A375 (cell line): Measurements from ENCODE around the gene VEGFB. TPM values are rescaled to one million over a fixed set of nuclear protein-coding genes. Genes with fewer than 3 reads are reported as not detected.

Experiments used
- total RNA-seq: library from RNA; depleted of rRNA; stranded (reverse); fragments of >200 nt; shearing (Covaris generic); gene quantifications from 2 replicates; pipeline ENCODE4 v1.2.3, GENCODE V29; 2014; rRNA removed

VEGFB gene
- total RNA-seq, 1 experiment from 2014 or later, result 30.6 TPM

Other genes with a start within 250 kb of the VEGFB start
- 89.1 and 101 TPM in 2 replicates for gene OTUB1, start 248.1 kb upstream of the VEGFB start, total RNA-seq
- 1.2 and 1.4 TPM in 2 replicates for gene FLRT1, start 198.7 kb upstream of the VEGFB start, total RNA-seq
- gene MACROD1, start 68.5 kb upstream of the VEGFB start, total RNA-seq, result 97.2 and 109 TPM in 2 replicates
- gene STIP1, start 48.4 kb upstream of the VEGFB start, total RNA-seq, result 311 and 341 TPM in 2 replicates
- gene FERMT3, start 27.9 kb upstream of the VEGFB start, total RNA-seq, result 1.3 and 1.9 TPM in 2 replicates
- gene TRPT1, start 8.4 kb upstream of the VEGFB start, total RNA-seq, result 56.2 and 74.4 TPM in 2 replicates
- 69.5 and 70.7 TPM in 2 replicates for gene NUDT22, start 8.3 kb upstream of the VEGFB start, total RNA-seq
- gene DNAJC4, start 4.0 kb upstream of the VEGFB start, total RNA-seq, result 16.8 and 23.4 TPM in 2 replicates
- gene FKBP2, start 6.5 kb downstream of the VEGFB start, total RNA-seq, result 144 and 182 TPM in 2 replicates
- gene PPP1R14B, start 12.4 kb downstream of the VEGFB start, total RNA-seq, result 650 and 685 TPM in 2 replicates
- gene PLCB3, start 16.9 kb downstream of the VEGFB start, total RNA-seq, result 39.2 and 44.9 TPM in 2 replicates
- 99.6 and 101 TPM in 2 replicates for gene BAD, start 50.1 kb downstream of the VEGFB start, total RNA-seq
- gene GPR137, start 51.3 kb downstream of the VEGFB start, total RNA-seq, result 27.5 and 30.3 TPM in 2 replicates
- gene KCNK4, start 56.7 kb downstream of the VEGFB start, total RNA-seq, result 0.61 and 0.68 TPM in 2 replicates
- 1.9 and 3.7 TPM in 2 replicates for gene CATSPERZ, start 65.8 kb downstream of the VEGFB start, total RNA-seq
- gene ESRRA, start 70.9 kb downstream of the VEGFB start, total RNA-seq, result 60.7 and 66.5 TPM in 2 replicates
- gene TRMT112, start 83.0 kb downstream of the VEGFB start, total RNA-seq, result 811 and 881 TPM in 2 replicates
- gene PRDX5, start 83.5 kb downstream of the VEGFB start, total RNA-seq, result 418 and 488 TPM in 2 replicates
- 4.1 and 5.9 TPM in 2 replicates for gene CCDC88B, start 105.6 kb downstream of the VEGFB start, total RNA-seq
- 32.4 and 37.5 TPM in 2 replicates for gene RPS6KA4, start 124.6 kb downstream of the VEGFB start, total RNA-seq